NCI-H2227 treated with DMSO at 0.1 percent for 48 hours (cell line): Measurements from ENCODE around the gene RTKN.
"Not testable (repeated sequence)": the region's sequence is repeated elsewhere in the genome, so short reads cannot be mapped to it uniquely, and the experiment has no call there.

Source experiments
- DNase-seq: peaks from one replicate; lab custom pipeline; 2025; lab: John Stamatoyannopoulos, UW

Gene RTKN

GRCh38 chr2:74460187-74460586 is 18.4 kb upstream of the RTKN start:
- not testable (repeated sequence) for DNase-seq

GRCh38 chr2:74459503-74460118 is 17.9 kb upstream of the RTKN start:
- DNase-seq = not testable (repeated sequence)

- DNase-seq = no peak
These were observed 17.2 kb upstream of the RTKN start for GRCh38 chr2:74458938-74459363.

GRCh38 chr2:74458132-74458937 is 16.6 kb upstream of the RTKN start, which contains the start of gene WBP1:
Gene WBP1, plus strand, starts transcription at chr2:74458438. Its CDS starts 165 bp downstream, at chr2:74458603.
- DNase-seq = peak; percentile 100

- peak; percentile 88 for DNase-seq
These were observed 15.9 kb upstream of the RTKN start for GRCh38 chr2:74457549-74458131.

GRCh38 chr2:74457129-74457548 is 15.4 kb upstream of the RTKN start:
- no peak for DNase-seq

- peak; percentile 99 for DNase-seq
These were observed 13.1 kb upstream of the RTKN start, which contains the start of gene INO80B for GRCh38 chr2:74454654-74455511. Gene INO80B, plus strand, starts transcription at chr2:74455087. Its CDS starts 30 bp downstream, at chr2:74455117.

- DNase-seq = no peak
These were observed 8.9 kb upstream of the RTKN start for GRCh38 chr2:74450570-74451190.

- DNase-seq = no peak
These were observed 7.0 kb upstream of the RTKN start for GRCh38 chr2:74448771-74449170.

GRCh38 chr2:74447230-74447999 is 5.7 kb upstream of the RTKN start:
- DNase-seq = no peak

- no peak for DNase-seq
These were observed 3.0 kb upstream of the RTKN start for GRCh38 chr2:74444498-74445318.

GRCh38 chr2:74442483-74443297 is 953 bp upstream of the RTKN start:
- not testable (repeated sequence) for DNase-seq

GRCh38 chr2:74441170-74441689 is 507 bp downstream of the RTKN start:
- no peak for DNase-seq

- peak; percentile 67 for DNase-seq
These were observed 1.2 kb downstream of the RTKN start for GRCh38 chr2:74440378-74441169.

GRCh38 chr2:74439803-74440377 is 1.8 kb downstream of the RTKN start:
- peak; percentile 30 for DNase-seq

- DNase-seq = no peak
These were observed 2.4 kb downstream of the RTKN start for GRCh38 chr2:74439373-74439772.

- DNase-seq = no peak
These were observed 3.5 kb downstream of the RTKN start for GRCh38 chr2:74438248-74438647.
